RPMI8226 (cell line): ENCODE results near the gene STX18.
"Not testable (repeated sequence)": the region's sequence is repeated elsewhere in the genome, so short reads cannot be mapped to it uniquely, and the experiment has no call there.

Experiments used
- DNase-seq: peaks from one replicate; pipeline ENCODE4 v3.0.0-alpha.2; 2015

STX18 gene

DNA sequence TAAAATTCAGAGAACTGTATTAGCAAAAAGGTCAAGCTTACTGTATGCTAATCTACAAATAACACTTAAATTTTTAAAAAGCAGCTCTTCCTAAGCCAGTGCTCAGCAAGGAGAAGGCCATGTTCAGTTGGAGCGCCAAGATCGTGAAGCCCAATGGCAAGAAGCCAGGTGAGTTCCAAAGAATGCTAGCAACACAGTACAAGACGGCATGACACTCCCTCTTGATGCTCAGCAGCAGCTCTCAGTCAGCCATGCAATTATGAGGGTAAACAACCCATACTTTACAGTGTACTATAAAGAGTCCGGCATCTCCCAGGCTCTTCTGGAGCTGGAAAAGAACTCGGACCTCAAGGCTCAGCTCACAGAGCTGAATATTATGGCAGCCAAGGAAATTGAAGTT lies 34.9 kb downstream of the STX18 start:
- DNase-seq = no peak

DNA sequence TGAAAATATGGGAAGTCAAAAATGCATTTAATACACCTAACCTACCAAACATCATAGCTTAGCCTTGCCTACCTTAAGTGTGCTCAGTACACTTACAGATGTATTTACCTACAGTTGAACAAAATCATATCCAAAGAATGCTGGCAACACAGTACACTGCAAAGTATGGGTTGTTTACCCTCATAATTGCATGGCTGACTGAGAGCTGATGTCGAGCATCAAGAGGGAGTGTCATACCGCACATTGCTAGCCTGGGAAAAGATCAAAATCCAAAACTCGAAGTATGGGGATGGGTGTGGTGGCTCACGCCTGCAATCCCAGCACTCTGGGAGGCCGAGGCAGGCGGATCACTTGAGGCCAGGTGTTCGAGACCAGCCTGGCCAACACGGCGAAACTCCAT lies 36.6 kb downstream of the STX18 start:
- DNase-seq = not testable (repeated sequence)

DNA sequence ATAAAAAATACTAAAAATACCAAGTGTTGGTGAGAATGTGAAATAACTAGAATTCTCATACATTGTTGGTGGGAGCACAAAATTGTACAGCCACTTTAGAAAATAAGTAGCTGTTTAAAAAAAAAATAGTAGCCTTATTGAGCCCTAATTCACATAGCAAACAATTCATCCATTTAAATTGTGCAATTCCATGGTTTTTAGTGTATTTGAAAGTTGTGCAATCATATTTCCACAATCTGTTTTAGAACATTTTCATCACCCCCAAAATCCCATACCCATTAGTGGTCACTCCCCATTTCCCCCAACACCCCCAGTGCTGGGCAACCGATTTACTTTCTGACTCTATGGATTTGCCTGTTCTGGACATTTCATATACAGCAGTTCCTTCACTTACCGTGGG lies 37.1 kb downstream of the STX18 start:
- no peak for DNase-seq

DNA sequence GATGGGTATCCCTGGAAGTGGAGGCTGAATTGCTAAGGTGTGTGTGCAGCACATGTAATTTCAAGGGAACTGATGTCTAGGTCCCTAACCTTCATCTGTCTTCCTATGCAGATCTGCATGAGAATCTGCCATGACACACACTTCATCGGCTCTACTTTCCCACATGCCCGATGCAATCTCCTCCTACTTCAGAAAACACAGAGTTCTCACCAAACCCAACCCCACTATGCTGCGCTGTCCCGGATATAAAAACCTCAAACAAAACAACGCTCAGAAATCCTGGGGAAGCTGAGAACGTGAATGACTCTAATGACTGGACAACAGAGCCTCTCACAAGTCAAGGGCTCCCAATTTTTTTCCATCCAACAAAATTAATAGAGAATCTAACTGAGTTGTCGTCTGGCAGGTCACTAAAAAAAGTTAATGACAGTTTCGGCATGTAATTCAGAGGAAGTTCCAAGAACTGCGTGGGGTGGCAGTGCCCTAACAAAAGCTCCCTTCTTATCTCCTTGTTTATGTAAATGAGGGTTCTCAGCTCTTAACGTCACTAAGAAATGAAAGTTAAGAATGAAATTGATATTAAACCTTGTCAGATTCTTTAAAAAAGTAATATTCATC lies 39.0 kb downstream of the STX18 start:
- no peak for DNase-seq

DNA sequence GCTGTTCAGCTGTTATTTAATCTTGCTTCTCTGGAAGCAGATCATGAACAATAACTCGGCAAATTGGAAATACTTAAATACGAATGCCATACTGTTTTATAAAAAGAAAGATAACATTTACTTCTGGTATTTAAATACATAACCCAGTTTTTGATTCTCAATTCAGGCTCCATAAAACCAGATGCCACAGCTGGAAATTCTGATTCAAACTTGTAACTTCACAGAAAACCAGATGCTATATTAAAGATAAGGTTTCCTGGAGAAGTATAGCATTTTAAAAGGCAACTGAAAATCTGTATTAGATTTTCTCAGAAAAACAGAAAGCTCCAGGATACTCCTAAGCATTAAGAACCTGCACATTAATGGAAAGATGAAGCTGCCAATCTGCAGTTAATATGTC lies 40.2 kb downstream of the STX18 start:
- no peak for DNase-seq

DNA sequence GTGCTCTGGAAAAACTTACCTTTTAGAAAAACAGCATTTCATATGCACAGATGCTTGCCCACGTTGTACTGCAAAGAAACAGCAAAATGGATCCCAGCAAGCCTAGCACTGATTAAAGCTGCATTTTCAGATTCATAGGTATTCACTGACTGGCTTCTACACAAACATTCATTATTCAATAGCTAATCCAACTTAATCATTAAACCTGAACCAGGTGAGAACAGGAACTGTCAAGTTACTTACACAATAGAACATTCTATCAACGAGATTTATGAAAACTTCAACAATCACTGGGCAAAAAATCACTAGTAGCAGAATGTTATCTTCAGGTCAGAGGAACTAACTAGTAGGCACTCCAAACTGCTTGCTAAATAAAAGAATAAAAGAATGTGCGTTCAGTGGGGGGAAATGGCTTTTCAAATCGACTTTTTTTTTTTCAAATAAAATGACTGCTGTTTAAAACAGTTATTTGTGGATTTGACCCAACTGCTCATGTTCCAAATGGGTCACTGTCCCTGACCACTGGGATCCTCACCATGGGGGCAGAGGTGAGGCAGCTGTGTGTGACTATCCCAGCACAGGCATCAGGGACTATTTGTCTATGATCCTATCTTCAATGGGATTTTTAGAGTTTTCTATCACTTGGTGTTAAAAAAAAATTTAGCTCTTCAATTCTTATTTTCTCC lies 42.3 kb downstream of the STX18 start:
- no peak for DNase-seq

DNA sequence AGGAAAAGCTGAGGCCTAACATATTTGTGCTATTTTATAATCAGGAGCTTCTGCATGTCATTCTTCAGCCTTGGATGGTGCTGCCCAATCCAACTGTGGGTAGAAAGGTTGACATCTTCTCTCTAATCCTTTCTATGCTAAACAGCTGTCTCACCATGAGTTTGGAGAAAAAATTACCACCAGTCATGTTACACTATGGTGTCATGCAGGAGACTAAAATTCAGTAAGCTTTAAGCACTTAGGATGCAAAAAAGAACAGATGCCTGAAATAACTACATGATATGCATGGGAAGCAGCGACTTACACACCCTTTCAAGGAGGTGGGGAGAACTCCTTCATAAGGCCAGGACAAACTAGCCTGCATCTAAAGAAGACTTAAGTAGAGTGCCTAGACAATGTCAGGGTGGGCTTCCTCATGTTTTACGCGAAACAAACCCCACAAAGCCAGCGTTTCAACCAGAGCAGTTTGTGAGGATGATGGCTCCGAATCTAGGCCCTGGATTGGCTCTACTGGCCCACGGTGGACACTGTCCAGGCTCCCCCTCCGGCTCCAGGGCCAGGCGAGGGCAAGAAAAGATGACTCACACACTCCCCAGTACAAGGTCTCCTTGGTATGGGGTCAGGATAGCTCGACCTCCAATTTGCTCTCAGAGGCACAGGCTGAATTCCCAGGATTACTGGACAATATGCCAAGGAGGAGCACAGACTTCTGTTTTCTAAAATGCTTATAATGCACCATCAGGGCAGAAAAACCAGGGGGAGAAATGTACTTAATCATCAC lies 45.1 kb downstream of the STX18 start:
- DNase-seq = no peak

DNA sequence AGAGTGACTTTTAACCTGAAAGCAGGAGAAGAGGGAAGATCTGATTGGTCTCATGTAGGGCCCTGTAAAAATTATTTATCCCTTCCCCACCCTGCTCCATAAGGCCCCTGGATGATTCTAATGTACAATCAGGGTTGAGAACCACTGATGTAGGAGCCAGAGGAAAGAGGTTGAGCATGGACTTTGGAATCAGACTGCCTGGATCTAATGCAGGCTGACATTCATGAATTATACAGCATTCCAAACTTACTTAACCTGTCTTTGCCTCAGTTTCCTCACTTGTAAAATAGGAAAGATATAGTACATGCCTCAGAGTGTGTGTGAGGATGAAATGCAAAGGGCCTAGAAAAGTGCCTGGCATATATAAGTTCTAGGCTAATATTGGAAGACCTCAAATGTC lies 47.0 kb downstream of the STX18 start:
- no peak for DNase-seq

DNA sequence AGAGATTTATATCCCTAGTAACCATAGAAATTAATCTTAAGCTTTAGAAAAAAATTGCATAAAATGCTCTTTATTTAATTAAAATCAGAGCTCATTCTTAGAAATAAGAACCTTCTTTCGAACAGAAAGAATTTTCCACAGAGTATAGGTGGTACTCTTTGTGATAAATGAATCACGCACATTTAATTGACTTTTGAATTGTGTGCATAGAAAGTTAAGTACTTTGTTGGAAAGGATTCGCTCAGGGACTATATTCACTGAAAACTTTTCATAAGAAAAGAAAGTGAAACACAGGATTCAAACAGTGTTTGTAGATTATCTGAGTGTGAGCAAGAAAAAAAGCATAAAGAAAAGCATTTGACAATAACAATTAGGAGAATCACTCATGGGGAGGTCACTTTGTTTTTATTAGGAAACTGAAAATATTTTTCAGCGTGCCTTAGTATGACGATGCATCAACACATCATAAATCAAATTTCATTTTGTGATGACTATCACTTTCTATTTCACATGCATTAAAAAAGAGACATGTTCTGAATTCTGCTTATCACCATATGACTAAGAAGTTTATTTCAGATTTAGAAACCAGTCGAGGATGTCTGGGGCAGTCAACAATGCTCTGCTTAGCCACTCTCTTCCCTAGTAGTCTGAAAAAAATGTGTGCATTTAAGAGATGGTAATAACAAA lies 49.5 kb downstream of the STX18 start:
- no peak for DNase-seq

DNA sequence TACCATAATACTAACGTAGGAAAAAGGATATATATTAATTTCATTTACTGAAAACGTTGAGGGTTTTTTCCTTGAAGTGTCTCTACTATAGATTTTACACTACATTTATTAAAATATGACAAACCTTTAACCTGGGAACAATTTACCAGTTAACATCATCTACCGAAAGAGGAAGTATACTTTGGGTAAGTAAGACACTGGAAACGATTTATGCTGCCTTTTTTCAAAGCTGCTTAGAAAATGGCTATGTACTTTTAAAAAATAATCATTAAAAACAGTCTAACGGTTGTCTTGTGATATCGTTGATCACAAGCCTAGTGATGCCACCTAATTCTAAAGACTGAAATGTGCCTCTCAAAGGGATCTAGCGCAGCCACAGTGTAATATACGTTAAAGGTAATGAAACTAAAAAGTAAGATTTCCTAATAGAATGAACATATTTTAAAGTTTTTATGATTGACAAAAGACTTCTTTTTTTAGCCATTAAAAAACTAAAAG lies 50.4 kb downstream of the STX18 start:
- DNase-seq = no peak

DNA sequence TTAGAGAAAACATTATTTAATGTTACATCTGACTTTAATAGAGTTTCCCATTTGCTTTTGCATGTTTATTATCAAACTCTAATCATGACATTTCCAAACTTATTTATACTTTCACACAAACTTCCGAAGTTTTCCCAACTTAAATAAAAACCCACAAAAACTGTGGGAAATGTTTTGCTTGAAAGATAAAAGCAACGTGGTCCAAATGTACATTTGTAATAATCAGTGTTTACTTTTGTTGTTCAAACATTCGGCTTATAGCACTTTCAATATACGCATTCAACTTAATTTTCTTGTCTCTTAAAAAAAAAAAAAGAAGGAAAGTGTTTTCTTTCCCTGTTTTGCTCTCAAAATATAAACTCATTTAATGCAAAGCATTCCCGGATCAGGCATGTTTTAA lies 51.0 kb downstream of the STX18 start:
- DNase-seq = no peak

DNA sequence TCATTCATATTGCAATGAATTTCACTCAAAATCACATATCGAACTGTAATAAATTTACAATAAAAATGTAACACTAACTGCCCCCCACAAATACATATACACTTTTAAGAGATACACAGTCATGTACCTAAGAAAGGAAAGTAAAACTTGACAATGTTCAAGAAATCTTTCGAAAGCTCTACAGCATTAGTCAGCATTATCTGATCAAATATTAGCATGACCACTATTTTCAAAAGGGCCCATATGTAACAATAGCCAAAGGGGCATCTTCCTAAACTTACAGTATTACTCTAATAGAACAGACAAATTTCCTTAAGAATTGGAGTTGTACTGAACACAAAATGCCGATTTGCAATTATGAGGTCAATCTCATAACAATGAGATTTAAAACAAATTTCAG lies 51.8 kb downstream of the STX18 start:
- DNase-seq = no peak

DNA sequence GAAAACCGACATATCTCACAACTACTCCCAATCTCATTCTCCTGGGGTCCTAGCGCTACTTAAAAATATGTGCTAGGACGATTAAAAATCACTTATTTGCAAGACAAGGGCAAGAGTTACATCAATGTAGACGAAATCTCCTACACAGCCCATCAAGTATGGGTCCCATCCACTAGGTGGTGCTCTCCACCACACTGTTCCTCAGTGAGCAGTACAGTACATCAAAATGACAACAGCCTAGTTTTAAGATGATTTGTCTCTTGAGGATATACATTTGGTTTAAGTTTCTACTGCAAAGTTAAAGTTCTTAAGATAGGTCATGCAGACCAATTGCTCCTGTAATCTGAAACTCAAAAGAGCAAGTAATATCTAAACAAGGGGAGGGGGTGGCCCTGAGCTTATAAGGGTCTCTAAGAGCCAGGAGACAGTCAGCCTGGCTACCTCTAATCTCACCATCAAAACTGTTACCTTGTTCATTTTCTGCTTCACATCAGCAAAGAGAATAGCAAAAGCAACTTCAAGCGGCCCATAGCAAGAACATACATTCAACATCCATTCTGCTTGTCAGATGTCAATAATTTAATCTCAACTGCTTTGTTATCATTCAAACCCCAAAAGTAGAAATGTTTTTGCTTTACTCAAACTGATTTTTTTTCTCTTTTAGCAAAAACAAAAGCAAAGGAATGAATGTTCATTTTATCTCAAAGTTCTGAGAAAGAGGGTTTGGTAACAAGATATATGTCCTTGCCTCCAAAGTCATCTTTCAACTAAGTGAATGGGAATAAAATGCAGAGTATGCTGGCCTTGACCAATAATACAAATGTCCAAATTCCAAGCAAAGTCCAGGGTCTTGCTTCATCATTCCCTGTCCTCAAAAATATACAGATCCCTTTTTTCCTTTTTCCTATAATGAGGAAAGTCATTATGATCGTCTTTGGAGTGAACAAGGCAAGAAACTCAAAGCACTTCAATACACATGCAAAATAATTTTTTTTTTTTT lies 53.1 kb downstream of the STX18 start:
- DNase-seq = peak; percentile 61

DNA sequence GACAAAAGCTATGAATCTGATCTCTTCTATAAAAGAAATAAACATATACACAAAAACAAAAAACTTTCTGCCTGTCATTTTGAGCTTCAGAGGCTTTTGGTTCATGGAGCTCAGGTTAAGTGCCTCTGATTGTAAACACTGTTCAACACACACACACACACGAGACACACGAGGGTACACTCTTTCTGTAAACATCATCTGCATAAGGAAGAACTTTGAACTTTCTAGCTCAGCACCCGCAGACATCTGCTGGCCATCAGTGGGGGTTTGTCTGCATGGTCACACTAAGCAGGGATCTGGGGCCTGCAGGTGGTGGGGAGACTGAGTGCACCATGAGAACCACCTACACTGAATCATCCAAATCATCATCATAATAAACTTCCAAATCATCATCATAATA lies 54.9 kb downstream of the STX18 start:
- DNase-seq = no peak

DNA sequence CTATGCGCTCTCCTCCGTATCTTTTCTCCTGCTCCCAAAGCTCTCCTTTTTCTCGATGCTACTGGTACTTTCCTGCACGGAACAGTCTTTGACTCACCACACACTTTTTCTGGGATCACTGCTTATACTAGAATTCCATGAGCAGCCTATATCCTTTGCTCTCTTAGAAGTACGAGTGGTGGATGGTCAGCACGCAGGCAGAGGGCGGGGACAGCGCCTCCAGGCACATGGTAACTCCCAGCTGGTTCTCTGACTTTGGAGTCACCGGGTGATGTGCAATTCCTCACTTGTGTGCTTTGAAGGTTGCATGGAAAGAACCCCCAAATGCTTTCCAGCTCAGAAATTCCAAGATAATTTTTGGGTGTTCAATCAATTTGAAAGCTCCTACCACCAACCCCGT lies 56.0 kb downstream of the STX18 start:
- no peak for DNase-seq

DNA sequence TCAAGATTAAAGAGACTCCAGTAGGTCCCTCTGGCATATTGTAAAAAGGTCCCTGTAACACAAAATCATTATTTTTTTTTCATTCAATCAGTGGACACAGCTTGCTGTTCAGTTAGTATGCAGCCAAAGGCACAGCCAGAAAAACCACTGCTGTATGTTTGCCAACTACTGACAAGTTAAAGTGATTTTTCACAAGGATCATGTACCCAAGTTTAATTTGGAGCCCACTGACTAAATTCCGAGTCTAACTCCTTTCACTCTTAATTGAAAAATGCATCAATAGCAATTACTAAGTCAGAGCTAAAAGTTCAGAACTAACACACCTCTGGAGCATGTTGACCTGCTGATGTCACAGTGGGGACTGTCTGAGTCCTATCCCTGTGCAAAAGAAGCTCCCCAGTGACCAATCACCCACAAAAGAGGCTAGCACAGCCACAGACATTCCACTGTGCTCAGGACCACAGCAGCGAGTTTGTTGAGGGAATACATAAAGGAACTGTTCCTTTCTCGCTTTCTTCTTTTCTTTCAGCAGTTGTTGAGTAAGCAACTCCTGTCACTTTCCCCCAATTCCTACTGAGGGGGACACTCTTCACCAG lies 60.4 kb downstream of the STX18 start:
- DNase-seq = no peak

DNA sequence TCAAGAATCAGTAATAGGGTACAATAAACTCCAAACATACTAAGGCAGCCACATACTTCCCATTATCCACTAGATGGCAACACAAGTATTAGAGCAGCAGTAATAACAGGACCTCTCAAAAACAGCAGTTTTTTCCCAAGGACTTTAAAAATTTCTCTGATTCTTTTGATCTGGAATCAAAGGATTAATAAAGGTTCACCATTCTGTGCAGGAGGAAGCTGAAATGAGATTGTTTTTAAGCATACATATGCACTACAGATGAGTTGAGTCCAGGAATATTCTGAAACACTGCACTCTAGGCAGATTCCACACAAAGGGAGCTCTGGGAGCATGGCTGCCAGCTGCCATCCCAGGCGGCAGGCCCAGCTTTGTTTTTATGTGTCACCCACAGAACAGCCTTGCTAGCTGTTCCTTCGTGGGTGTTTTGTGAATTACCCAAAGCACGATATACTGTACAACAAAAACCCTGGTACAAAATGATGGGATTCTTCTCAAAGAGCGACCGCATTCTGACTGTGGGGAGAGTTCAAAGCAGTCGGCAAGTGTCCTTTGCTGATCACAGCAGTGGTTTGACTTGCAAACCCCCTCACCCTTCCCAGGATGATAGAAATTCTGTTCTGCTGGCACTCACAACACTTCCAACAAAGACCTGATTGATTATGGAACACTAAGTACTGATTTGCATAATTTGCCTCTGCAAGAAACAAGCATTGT lies 61.0 kb downstream of the STX18 start:
- DNase-seq = no peak

DNA sequence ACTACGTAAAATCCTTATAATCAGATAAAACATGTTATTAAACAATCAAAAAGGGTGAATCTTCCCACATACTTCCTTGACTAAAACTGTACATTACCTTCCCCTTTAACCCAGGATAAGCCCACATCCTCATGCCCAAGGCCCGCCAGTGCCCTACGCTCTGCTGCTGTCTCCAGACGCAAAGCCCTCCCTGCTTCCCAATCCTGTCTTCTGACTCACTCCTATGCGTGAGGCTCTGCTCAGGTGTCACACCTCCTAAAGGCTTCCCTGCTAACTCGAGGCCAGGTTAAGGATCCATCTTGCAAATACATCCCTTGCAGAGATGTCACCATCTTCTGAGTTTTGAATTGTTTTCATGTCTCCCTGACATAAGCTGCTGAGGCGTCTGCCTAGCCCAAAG lies 61.6 kb downstream of the STX18 start:
- DNase-seq = no peak

DNA sequence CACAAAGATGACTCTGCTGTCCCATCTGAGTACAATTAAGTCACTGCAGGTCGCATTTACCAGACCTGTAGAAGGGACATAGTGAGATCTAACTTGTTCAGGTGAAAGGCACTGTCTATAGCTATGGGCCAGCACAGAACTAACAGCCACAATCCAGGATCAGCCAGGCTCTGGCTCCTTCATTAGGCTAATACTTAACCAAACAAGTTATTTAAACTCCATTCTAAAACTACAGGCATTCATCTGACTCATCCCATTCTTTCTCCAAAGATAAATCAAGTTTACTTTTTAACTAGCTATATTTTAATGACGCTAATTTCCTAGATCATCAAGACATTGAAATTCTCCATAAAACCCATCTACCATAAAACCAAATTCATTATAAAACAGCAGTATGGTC lies 62.5 kb downstream of the STX18 start:
- no peak for DNase-seq

DNA sequence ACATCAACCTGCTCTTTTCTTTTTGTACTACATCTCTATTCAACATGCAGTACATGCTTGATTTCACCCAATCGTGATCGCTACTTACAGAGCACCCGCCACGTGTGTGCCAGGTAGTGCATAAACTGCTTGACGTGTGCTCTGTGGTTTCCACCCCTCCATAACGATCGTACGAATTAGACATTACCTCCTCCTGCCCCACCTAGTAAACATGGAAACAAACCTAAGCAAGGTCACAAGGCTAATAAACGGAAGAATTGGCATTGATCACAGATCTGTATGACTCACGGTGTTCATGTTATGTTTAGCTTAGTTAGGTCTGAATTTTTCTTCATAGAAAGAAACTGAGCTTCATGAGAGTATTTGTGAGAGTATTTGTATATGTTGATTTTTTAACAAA lies 64.1 kb downstream of the STX18 start:
- DNase-seq = no peak

DNA sequence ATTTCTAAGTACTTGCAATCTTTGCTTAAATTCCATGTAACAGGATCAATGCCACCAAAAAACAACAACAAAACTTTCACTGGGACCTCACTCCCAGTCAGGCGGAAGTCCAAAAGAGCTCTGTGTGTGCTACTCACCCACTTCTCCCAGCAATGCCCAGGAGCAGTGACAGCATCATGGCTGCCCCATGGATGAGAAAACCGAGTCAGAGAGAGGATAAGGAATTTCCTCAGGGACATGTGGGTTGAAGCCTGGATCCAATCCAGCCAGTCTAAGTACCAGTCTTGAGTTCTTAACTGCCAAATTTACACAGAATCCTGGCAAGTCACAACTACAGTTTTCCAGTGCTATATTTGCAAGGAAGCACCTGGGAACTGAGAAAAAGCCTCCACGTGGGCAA lies 64.5 kb downstream of the STX18 start:
- DNase-seq = no peak
